GM12878 (cell line): ENCODE data around the gene SMARCB1. TPM values are rescaled to one million over a fixed set of nuclear protein-coding genes. Genes with fewer than 3 reads are reported as not detected.

ENCODE experiments used
- ATAC-seq: fragments of 200-7000 bp; cut with Tn5 transposase; 3 replicates; pipeline ENCODE4 v1.9.1; 2020; ENCODE audit warnings: mild to moderate bottlenecking, moderate library complexity
- BruUV-seq: library from RNA; stranded (reverse); fragments of 400-500 nt; replicated peaks from 2 replicates; lab custom pipeline; 2021; lab: Mats Ljungman, UMichigan
- CTCF ChIA-PET: fragments of 300-600 bp; sonication (Branson Sonifier 250); formaldehyde crosslinking; extraction: SDS; loops from one replicate; lab custom pipeline; 2021; ENCODE audit warnings: inconsistent platforms; lab: Yijun Ruan, JAX
- POLR2A ChIA-PET: fragments of 350-600 bp; formaldehyde crosslinking; extraction: SDS; loops from one replicate; lab custom pipeline; 2021; ENCODE audit warnings: inconsistent platforms; lab: Charles Lee
- RAD21 ChIA-PET: fragments of 300-600 bp; sonication (Branson Sonifier 250); formaldehyde crosslinking; loops from one replicate; lab custom pipeline; 2023; ENCODE audit warnings: antibody characterized with exemption; ENCODE audit not compliant: unreplicated experiment; lab: Charles Lee
- SMC1A ChIA-PET: fragments of 300-600 bp; sonication (Branson Sonifier 250); formaldehyde crosslinking; loops from one replicate; lab custom pipeline; 2023; ENCODE audit not compliant: unreplicated experiment, uncharacterized antibody; lab: Charles Lee
- DNase-seq: peaks from one replicate; pipeline ENCODE4 v3.0.0-alpha.2; 2011; ENCODE audit warnings: low read depth, low spot score
- FAIRE-seq: peaks from 3 replicates; lab custom pipeline; 2011; peaks lifted over from hg19 to GRCh38; lab: Jason Lieb, UNC
- H2AFZ ChIP-seq: 2 replicates; pipeline ENCODE4 v1.6.0; 2011; ENCODE audit warnings: low read depth, low read length, control low read depth; ENCODE audit not compliant: control insufficient read depth
- H3K27ac ChIP-seq: 2 replicates; pipeline ENCODE4 v1.5.1; 2011; ENCODE audit warnings: control low read depth; ENCODE audit not compliant: control insufficient read depth, insufficient read depth
- H3K27me3 ChIP-seq, 2 experiments: replicated peaks in 1 of 2; 2 replicates each; pipeline versions ENCODE4 v1.6.0 to v1.6.1; 2011; ENCODE audit warnings: low read length in 1 of 2; ENCODE audit not compliant: control insufficient read depth in 2 of 2, insufficient read depth in 2 of 2
- H3K36me3 ChIP-seq, 2 experiments: 2 replicates each; pipeline ENCODE4 v1.5.1; 2011; ENCODE audit warnings: low read length in 1 of 2; ENCODE audit not compliant: control insufficient read depth in 2 of 2, insufficient read depth in 2 of 2
- H3K4me1 ChIP-seq: 2 replicates; pipeline ENCODE4 v1.6.1; 2011; ENCODE audit warnings: mild to moderate bottlenecking, low read length, moderate library complexity, mixed read lengths; ENCODE audit not compliant: control insufficient read depth, insufficient read depth
- H3K4me2 ChIP-seq: 2 replicates; pipeline ENCODE4 v1.6.0; 2011; ENCODE audit warnings: control low read depth; ENCODE audit not compliant: control insufficient read depth, insufficient read depth
- H3K4me3 ChIP-seq: fragments of 200-600 bp; sonication (generic); 2 replicates; pipeline ENCODE4 v1.5.1; 2016
- H3K79me2 ChIP-seq: 2 replicates; pipeline ENCODE4 v1.6.0; 2011; ENCODE audit warnings: low read length; ENCODE audit not compliant: control insufficient read depth, insufficient read depth
- H3K9ac ChIP-seq: 2 replicates; pipeline ENCODE4 v1.8.0; 2011; ENCODE audit warnings: low read length, control low read depth, mixed read lengths; ENCODE audit not compliant: control insufficient read depth, insufficient read depth
- H3K9me3 ChIP-seq: replicated peaks from 3 replicates; pipeline ENCODE4 v1.5.1; 2011; ENCODE audit warnings: mild to moderate bottlenecking, low read length; ENCODE audit not compliant: control insufficient read depth, insufficient read depth
- H4K20me1 ChIP-seq: 2 replicates; pipeline ENCODE4 v1.6.0; 2011; ENCODE audit not compliant: control insufficient read depth, insufficient read depth
- NR2F1 ChIP-seq: fragments of 450-650 bp; conservative IDR thresholded peaks from 2 replicates; pipeline ENCODE4 v1.6.1; 2017; ENCODE audit warnings: mild to moderate bottlenecking
- SMAD1 ChIP-seq: fragments of 450-650 bp; IDR thresholded peaks from 2 replicates; pipeline ENCODE4 v1.6.1; 2018; ENCODE audit warnings: mild to moderate bottlenecking, low read depth; ENCODE audit not compliant: partially characterized antibody
- ZNF24 ChIP-seq: fragments of 450-650 bp; IDR thresholded peaks from 2 replicates; pipeline ENCODE4 v1.6.1; 2017; ENCODE audit warnings: antibody characterized with exemption, mild to moderate bottlenecking
- WGBS: methylation state at CpG from one replicate; pipeline ENCODE4 v1.1.6; 2016; ENCODE audit warnings: low lambda C conversion rate; ENCODE audit not compliant: insufficient replicate concordance, insufficient coverage; ENCODE audit errors: missing lambda C conversion rate; 5-methylcytosine and 5-hydroxymethylcytosine counted together
- in situ Hi-C: fragments of 300-500 bp; cut with MboI; formaldehyde crosslinking; loops from 9 replicates; pipeline ENCODE4 v1.14.3; 2018; ENCODE audit warnings: mixed read lengths
- intact Hi-C: fragments of 100-400 bp; cut with micrococcal nuclease; formaldehyde crosslinking; loops from one replicate; pipeline ENCODE4 v1.14.2; 2022; ENCODE audit not compliant: unreplicated experiment
- polyA plus RNA-seq, 11 experiments: library from polyadenylated mRNA; depleted of rRNA in 4 of 11; unstranded in 6 of 11; stranded (reverse) in 5 of 11; fragments of >200 nt; fragmentation: Nextera tagmentation in 4 of 11; fragmentation: Illumina TruSeq in 1 of 11; extraction: Ambion mirVana in 4 of 11; extraction: Trizol in 1 of 11; gene quantifications; 1 replicate in 1 of 11; 2 replicates in 10 of 11; pipeline versions ENCODE4 v1.2.1 to v1.2.3, GENCODE V29; 2011 to 2016; ENCODE audit warnings: inconsistent platforms in 2 of 11, missing spikeins in 2 of 11, low read depth in 1 of 11
- total RNA-seq, 4 experiments: library from RNA; depleted of rRNA in 3 of 4; stranded (reverse); fragments of >200 nt in 3 of 4; fragmentation: Illumina TruSeq in 1 of 4; extraction: Trizol in 1 of 4; gene quantifications; 2 replicates each; pipeline versions ENCODE4 v1.2.1 to v1.2.3, GENCODE V29; 2013 to 2021
- TF ChIP-seq, protein P1 (sequence below): fragments of 150-350 bp; IDR thresholded peaks from 2 replicates; pipeline ENCODE4 v1.6.1; 2016; ENCODE audit warnings: low read depth, low read length
- TF ChIP-seq, protein P2 (sequence below): fragments of 450-650 bp; IDR thresholded peaks from 2 replicates; pipeline ENCODE4 v1.6.1; 2016; ENCODE audit warnings: mild to moderate bottlenecking
- TF ChIP-seq, protein P3 (sequence below): fragments of 450-650 bp; IDR thresholded peaks from 2 replicates; pipeline ENCODE4 v1.6.1; 2017; ENCODE audit warnings: mild to moderate bottlenecking, moderate library complexity
- TF ChIP-seq, protein P4 (sequence below): fragments of 450-650 bp; IDR thresholded peaks from 2 replicates; pipeline ENCODE4 v1.6.1; 2017; ENCODE audit warnings: mild to moderate bottlenecking, moderate library complexity

The SMARCB1 gene
- total and polyA plus RNA-seq, 10 of the 15 experiments (the other 5 are each of a cell fraction or from before 2014, with no cell fraction given) = 9.1 to 215 (median 183) TPM

DNA sequence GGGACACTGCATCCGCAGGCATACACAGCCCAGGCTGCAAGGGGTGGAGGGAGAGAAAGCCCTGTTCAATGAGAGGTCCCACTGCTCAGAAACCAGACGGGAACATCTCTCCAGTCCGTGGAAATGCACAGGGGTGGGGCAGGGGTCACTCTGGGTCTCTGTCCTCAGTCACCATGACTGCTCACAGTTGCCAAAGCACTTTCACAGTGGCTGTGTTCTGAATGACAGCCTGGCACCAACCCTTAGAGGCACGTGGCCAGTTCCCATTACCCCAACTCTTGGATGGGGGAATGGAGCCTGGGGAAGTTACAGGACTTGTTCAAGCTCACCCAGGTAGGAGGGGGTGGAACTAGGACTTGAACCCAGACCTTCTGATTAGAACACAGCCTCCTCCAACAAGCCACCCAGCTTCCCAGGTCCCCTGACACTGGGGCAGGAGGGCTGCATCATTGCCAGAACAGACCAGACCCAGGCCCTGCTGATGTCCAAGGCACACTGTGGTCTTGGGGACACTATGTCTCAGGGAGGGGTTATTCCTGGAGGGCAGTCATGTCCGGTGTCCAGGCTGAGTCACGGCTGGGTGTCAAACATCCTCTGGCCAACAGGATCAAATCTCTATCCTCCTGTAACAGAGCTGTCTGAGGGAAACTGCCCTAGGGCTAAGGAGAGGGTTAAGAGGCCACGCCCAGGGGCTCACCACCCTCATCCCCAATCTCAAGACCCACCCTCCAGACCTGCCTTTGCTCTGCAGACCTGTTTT, 44.1 kb upstream of the SMARCB1 start (continued):
- TF ChIP-seq, protein P1, sequence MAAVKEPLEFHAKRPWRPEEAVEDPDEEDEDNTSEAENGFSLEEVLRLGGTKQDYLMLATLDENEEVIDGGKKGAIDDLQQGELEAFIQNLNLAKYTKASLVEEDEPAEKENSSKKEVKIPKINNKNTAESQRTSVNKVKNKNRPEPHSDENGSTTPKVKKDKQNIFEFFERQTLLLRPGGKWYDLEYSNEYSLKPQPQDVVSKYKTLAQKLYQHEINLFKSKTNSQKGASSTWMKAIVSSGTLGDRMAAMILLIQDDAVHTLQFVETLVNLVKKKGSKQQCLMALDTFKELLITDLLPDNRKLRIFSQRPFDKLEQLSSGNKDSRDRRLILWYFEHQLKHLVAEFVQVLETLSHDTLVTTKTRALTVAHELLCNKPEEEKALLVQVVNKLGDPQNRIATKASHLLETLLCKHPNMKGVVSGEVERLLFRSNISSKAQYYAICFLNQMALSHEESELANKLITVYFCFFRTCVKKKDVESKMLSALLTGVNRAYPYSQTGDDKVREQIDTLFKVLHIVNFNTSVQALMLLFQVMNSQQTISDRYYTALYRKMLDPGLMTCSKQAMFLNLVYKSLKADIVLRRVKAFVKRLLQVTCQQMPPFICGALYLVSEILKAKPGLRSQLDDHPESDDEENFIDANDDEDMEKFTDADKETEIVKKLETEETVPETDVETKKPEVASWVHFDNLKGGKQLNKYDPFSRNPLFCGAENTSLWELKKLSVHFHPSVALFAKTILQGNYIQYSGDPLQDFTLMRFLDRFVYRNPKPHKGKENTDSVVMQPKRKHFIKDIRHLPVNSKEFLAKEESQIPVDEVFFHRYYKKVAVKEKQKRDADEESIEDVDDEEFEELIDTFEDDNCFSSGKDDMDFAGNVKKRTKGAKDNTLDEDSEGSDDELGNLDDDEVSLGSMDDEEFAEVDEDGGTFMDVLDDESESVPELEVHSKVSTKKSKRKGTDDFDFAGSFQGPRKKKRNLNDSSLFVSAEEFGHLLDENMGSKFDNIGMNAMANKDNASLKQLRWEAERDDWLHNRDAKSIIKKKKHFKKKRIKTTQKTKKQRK = no peak
- TF ChIP-seq, protein P2, sequence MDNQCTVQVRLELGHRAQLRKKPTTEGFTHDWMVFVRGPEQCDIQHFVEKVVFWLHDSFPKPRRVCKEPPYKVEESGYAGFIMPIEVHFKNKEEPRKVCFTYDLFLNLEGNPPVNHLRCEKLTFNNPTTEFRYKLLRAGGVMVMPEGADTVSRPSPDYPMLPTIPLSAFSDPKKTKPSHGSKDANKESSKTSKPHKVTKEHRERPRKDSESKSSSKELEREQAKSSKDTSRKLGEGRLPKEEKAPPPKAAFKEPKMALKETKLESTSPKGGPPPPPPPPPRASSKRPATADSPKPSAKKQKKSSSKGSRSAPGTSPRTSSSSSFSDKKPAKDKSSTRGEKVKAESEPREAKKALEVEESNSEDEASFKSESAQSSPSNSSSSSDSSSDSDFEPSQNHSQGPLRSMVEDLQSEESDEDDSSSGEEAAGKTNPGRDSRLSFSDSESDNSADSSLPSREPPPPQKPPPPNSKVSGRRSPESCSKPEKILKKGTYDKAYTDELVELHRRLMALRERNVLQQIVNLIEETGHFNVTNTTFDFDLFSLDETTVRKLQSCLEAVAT = no peak

DNA sequence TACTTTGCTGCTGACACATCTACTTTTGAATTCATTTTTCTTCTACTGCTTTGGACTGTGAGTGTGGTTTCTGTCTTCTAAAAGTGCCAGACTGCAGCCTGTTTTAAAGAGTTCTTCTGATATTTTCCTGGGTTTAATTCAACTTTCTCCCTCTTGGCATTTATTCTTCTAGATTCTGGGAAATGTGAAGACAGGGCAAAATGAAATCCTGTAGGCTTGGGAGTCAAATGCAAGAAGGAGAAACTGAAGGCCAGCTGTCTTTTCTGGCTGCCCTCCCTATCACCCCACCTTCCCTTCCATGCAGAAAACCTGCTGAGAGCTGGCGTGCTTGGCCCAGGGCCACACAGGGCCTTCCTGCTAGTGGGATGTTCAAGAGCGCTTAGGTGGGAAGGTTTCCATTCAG, 43.5 kb upstream of the SMARCB1 start:
- no TSS peak for BruUV-seq
- POLR2A ChIA-PET = no interaction called here
- TF ChIP-seq SMAD1 (no peak), NR2F1 (no peak), ZNF24 (peak; percentile 87)
- TF ChIP-seq, protein P3, sequence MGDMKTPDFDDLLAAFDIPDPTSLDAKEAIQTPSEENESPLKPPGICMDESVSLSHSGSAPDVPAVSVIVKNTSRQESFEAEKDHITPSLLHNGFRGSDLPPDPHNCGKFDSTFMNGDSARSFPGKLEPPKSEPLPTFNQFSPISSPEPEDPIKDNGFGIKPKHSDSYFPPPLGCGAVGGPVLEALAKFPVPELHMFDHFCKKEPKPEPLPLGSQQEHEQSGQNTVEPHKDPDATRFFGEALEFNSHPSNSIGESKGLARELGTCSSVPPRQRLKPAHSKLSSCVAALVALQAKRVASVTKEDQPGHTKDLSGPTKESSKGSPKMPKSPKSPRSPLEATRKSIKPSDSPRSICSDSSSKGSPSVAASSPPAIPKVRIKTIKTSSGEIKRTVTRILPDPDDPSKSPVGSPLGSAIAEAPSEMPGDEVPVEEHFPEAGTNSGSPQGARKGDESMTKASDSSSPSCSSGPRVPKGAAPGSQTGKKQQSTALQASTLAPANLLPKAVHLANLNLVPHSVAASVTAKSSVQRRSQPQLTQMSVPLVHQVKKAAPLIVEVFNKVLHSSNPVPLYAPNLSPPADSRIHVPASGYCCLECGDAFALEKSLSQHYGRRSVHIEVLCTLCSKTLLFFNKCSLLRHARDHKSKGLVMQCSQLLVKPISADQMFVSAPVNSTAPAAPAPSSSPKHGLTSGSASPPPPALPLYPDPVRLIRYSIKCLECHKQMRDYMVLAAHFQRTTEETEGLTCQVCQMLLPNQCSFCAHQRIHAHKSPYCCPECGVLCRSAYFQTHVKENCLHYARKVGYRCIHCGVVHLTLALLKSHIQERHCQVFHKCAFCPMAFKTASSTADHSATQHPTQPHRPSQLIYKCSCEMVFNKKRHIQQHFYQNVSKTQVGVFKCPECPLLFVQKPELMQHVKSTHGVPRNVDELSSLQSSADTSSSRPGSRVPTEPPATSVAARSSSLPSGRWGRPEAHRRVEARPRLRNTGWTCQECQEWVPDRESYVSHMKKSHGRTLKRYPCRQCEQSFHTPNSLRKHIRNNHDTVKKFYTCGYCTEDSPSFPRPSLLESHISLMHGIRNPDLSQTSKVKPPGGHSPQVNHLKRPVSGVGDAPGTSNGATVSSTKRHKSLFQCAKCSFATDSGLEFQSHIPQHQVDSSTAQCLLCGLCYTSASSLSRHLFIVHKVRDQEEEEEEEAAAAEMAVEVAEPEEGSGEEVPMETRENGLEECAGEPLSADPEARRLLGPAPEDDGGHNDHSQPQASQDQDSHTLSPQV = peak; percentile 97
- TF ChIP-seq, protein P4, sequence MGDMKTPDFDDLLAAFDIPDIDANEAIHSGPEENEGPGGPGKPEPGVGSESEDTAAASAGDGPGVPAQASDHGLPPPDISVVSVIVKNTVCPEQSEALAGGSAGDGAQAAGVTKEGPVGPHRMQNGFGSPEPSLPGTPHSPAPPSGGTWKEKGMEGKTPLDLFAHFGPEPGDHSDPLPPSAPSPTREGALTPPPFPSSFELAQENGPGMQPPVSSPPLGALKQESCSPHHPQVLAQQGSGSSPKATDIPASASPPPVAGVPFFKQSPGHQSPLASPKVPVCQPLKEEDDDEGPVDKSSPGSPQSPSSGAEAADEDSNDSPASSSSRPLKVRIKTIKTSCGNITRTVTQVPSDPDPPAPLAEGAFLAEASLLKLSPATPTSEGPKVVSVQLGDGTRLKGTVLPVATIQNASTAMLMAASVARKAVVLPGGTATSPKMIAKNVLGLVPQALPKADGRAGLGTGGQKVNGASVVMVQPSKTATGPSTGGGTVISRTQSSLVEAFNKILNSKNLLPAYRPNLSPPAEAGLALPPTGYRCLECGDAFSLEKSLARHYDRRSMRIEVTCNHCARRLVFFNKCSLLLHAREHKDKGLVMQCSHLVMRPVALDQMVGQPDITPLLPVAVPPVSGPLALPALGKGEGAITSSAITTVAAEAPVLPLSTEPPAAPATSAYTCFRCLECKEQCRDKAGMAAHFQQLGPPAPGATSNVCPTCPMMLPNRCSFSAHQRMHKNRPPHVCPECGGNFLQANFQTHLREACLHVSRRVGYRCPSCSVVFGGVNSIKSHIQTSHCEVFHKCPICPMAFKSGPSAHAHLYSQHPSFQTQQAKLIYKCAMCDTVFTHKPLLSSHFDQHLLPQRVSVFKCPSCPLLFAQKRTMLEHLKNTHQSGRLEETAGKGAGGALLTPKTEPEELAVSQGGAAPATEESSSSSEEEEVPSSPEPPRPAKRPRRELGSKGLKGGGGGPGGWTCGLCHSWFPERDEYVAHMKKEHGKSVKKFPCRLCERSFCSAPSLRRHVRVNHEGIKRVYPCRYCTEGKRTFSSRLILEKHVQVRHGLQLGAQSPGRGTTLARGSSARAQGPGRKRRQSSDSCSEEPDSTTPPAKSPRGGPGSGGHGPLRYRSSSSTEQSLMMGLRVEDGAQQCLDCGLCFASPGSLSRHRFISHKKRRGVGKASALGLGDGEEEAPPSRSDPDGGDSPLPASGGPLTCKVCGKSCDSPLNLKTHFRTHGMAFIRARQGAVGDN = peak; percentile 96

More for the DNA sequence above, 43.5 kb upstream of the SMARCB1 start:
- Histone ChIP-seq H2AFZ (no peak overlapping the region), H3K4me1 (no peaks in the 10 kb centered on the region), H3K27me3 (no peaks in the 10 kb centered on the region), H3K36me3 (no peaks in the 10 kb centered on the region; a peak in 1 of 4 replicates), H3K4me2 (no peak overlapping the region), H3K9me3 (no peaks in the 10 kb centered on the region; the same call in 2 of the 3 replicates), H4K20me1 (no peaks in the 10 kb centered on the region), H3K27ac (no peak overlapping the region), H3K79me2 (no peaks in the 10 kb centered on the region), H3K9ac (no peak overlapping the region), H3K4me3 (no peak overlapping the region)
- ATAC-seq = no peak
- FAIRE-seq = no peak
- in situ Hi-C loops (no loop called here), intact Hi-C loops (no loop called here)
- CTCF ChIA-PET = no interaction called here
- DNase-seq = no peak
- WGBS = 97% methylated on average over 2 of the region's 2 CpGs
- SMC1A ChIA-PET = no interaction called here
- RAD21 ChIA-PET = no interaction called here
